HG03460 (cell line): ENCODE data around the gene GPC5.
A peak's percentile ranks its signal among the peaks of the same experiment; 100 is the strongest.
"Not testable (repeated sequence)": the region's sequence is repeated elsewhere in the genome, so short reads cannot be mapped to it uniquely, and the experiment has no call there.

ENCODE experiments used
- ATAC-seq: cut with Tn5 transposase; IDR thresholded peaks from one replicate; pipeline ENCODE4 v1.9.1; 2021; ENCODE audit not compliant: unreplicated experiment

The GPC5 gene

DNA sequence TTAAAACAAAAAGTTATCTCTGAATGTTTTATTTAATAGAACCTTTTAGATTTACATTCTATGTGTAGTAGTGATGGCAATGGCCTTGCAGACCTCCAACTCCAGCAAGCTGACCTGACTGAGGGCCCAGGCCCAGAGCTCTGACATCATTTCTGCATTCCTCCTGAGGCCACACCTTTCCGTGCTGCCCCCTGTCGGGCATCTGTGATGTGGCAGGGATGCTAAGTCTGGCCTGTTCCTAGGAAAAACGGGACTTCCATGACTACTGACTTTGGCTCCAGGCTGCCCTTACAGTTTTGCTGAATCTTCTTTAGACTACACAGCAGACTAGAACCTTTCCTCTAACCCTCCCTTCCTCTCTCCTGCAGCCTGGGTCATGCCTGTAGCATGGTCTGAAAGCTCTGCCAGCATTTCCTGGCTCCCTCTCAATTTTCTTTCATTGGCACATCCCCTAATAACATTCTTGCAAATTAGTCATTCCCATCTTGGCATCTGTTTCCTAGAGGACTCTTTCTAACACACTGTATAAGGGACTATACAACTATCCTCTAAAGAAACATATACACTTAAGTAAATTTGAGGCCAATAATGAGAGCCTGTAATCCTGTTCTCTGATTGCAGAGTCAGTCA lies 249.1 kb downstream of the GPC5 start:
- ATAC-seq = peak; percentile 50

DNA sequence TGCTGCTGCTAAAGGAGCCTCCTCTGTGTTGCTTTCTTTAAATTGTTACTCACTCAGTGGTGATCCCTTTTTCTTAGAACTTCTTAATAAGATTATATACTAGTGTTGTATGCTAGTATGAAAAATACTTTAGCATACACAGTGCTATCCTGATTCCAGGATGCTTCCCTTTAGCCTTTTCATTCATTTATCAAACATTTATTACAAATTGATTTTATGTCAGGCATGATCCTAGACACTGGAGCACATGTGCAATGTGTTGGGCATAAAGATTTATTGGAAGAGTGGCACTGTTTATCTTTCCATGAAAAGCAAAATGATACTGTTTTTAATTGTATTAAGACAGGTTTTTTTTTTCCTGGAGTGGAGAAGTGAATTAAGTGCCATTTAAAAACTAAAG lies 249.6 kb downstream of the GPC5 start:
- ATAC-seq = no peak

DNA sequence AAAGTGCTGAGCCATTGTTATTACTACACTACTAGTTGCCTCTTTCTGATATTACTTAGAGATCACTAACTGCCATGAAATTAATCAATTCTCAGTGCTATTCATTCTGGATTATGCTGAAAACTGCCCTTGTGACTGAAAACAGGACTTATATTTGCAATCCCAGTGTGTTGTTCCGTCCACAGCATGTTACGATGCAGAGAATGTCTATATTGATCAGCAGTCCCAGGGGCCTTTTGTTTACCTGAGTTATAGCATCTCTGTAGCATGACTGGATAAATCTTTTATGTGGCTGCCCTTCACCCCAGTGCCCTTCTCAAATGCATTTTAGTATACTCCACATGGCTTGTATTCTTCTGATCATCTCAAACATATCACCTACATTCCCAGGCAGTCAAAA lies 251.0 kb downstream of the GPC5 start:
- ATAC-seq = no peak

DNA sequence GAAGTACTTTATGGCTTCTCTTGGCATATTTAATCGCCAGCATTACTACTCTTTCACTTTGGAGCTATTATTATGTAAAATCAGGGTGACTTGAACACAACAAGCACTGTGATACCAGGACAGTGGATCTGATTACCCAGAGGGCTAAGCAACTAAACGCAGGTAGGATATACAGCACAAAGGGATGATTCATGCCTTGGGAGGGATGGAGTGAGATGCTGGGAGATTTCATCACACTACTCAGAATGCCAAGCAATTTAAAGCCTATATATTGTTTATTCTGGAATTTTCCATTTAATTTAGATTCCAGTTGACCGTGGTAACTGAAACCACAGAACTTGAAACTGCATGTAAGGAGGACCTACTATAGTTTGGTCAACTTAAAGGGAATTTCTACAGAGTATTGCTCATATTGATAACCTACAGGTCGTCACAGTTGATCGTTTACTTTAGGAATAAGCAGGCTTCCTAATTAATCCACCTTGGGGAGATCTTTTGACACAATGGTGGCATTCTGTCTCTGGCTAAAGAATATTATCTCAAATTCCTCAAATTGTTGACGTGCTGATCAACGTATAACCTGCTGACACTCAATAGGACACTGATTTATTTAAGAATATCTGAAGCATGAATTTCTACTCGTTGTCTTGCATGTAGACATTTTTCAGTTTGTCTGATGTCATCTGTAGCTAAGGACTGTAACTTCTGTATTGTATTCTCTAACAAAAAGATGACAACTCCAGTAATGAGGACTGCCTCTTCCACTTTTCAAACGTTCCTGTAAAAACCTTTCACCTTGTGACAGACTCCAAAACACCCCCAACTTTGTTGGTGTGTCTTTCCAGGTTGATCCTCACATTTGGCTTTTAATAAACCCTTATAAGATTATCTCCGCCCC lies 254.2 kb downstream of the GPC5 start:
- no peak for ATAC-seq

DNA sequence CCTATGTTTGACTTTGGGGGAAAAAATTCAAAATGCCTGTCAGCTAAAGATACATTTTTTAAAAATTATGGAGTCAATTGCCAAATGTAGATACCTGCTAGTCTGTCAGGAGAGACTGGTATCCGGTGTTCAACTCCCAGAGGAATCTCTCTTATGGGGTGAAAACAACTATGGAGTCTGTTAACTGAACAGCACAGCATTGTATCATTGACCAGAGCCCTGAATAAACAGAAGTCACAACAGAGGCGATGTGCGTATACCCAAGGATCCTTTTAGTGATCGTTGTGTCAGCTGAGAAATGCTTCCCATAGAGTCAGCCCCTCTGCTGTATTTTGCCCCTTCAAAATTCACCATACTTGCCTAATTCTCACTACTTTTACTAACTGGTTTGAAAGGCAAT lies 257.3 kb downstream of the GPC5 start:
- ATAC-seq = no peak

DNA sequence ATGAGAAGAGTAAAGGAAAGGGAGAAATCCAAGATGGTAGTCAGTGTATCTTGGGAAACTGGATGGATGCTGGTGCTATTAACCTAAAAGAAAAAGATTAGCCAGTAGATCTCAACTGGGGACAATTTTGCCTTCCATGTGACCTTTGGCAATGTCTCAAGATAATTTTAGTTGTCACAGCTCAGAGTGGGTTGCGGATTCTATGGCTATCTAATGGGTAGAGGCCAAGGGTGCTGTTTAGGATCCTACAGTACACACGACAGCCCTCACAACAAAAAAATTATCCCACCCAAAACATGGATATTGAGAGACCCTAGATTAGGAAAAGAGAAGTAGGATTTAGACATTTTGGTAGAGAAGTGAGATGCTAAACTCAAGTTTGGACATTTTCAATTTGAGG lies 258.9 kb downstream of the GPC5 start:
- ATAC-seq = no peak

DNA sequence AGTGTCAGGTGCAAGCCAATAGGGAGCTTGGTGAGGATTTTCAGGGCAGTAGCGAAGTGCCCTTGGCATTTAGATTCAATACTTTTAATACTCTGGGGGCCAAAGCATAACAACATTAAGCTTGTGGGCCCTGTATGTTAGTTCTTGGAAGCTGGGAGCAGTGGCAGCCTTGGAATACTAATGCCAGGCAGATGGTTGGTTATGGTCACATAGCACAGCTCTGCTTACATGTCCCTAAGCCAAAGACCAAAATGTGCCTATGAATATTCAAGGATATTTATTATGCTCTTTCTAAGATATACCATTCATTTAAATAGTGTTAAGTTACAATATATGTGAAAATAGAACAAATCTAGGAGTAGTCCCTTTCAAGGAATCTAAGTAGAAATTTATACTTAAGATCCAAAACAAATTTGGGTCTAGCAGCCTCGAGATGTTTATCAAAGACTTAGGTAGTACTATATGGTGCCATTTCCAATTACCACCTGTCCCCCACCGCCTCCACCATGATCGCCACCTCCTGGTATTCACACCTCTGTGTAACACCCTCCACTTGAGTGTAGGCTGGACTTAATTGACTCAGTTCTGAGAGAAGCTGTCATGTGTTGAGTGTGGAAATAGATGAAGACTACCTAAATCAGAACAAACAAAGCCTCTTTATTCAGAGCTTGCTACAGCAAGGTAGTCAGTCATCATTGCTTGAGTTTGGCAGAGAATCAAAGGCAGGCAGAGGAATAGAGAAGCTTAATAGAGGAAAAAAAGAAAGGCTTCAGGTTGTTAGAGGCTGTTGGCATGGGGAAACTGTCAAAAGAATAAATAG lies 261.0 kb downstream of the GPC5 start:
- ATAC-seq = no peak

DNA sequence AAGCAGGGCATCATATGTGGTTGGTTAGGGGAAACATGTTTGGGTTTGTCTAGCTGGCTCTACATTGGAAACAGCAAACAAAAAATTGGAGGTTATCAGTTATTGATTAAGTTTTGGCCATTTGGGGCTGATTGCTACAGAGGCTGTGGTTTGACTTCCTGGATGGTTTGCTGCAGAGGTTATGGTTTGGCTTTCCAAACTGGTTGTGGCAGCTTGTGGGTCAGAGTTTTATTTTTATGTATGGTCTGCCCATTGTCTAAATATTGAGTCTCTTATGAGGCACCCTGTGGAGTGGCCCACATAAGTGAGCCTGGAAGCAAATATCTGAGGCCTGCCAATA lies 261.6 kb downstream of the GPC5 start:
- no peak for ATAC-seq

DNA sequence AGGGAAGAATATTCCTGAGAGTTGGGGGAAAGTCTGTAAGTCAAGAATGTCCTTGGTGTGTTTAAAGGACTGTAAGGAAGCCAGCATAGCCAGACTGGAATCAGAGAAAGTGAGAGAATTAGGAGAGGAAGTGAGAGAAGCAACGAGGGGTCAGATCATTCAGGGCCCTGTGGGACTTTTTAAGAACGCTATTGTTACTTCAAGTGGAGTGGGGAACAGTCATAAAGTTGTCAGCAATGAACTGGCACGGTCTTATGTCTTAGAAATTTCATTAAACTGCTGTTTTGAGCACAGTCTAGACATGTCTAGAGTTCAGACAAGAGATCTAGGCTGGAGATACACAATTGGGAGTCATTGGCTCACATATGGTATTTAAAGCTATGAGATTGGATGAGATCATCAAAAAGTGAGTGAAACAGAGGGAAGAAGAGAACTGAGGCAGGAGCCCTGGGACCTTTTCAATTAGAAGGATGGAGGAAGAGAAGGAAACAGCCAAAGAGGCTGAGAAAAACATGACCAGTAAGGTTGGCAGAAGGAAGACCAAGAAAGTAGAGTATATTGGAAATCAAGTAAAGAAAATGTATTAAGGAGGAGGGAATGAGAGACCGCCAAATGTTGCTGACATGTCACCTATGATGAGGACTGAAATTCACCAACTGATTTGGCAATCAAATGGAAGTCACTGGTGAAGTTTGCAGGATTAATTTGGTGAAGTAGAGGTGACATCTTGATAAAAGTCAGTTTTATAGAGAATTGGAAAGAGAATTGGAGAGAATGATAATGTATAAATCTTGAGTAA lies 263.5 kb downstream of the GPC5 start:
- peak; percentile 51 for ATAC-seq

DNA sequence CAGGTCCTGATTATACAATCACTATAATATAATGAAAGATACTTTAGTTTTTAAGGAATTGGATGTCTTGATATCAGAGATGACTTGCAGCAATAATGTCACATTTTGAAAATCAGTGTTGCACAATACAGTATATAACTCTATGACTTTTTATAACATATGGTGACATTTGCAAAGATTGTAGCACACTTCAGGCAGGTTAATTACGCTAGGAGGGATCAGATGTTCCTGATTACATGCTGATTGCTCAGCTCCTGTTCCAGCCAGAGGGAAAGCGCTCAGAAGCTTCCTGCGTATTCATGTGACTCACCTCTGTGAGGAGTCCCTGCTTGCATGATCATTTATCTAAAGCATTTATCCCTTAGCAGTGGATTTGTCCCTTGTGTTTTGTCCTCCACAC lies 265.6 kb downstream of the GPC5 start:
- ATAC-seq = no peak

DNA sequence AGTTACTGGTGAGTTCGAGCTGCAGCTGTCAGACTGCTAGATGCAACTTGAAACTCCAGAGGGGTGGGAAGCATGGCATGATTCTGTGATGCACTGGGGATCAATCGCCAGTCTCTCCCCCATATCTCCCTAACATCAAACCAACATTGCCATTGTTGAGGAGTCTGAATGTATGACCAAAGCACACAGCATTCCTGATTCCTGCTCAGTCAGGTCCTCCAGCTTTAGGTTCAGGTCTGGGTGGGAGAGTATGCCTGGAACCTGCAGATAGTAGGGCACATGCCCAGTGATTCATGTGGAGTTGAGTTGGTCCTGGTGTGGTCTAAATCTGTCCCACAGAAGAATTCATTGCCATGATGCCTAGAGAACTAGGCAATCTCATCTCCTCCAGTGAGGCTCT lies 269.1 kb downstream of the GPC5 start:
- no peak for ATAC-seq

DNA sequence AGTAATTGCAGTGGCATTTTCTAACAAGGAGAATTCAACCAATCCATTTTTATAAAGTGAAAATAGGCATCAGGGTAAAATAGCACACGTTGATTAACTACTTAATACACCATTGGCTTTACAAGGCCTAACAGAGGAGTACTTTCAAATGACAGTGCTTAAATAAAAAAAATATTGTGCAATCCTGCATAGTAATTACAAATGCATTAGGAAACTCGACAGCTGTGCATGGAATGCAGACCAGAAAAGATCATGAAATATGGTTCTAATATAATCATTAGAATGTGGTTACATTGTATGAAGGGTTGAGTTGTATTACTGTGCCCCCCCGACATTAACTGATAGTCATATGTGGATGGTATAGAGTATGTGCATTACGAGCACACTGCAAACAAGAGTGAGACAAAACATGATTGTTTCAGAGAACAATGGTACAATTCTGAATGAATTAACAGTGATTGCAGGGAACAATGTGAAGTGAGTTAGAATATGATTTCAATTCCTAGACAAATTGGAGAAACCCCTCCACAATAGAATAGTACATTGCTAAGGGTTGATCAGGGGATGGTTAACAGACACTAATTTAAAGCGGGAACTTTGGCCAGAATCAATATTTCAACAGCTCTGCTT lies 270.6 kb downstream of the GPC5 start:
- ATAC-seq = no peak

DNA sequence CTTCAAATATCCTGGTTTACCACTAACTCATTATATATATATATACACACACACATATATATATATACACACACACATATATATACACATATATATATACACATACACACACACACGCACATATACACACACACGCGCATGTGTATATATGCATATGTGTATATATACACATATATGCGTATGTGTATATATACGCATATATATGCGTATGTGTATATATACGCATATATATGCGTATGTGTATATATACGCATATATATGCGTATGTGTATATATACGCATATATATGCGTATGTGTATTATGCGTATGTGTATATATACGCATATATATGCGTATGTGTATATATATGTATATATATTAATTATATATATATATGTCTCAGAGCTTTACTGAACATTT lies 275.9 kb downstream of the GPC5 start:
- not testable (repeated sequence) for ATAC-seq

DNA sequence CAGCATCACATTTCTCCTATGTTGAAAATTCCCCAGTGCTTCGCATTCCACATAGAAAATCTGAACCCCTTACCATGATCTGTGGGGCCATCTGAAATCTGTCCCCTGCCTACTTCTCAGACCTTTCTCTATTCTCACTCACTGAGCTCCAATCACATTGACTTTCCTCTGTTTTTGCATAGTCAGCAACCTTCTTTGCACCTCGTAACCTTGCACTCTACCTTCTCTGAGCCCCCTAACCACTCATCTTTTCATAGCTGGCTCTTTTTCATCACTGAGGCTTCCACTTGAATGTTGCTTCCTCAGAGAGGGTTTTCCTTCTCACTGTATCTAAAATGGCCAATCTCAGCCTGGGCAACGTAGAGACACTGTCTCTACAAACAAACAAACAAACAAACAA lies 286.3 kb downstream of the GPC5 start:
- no peak for ATAC-seq

DNA sequence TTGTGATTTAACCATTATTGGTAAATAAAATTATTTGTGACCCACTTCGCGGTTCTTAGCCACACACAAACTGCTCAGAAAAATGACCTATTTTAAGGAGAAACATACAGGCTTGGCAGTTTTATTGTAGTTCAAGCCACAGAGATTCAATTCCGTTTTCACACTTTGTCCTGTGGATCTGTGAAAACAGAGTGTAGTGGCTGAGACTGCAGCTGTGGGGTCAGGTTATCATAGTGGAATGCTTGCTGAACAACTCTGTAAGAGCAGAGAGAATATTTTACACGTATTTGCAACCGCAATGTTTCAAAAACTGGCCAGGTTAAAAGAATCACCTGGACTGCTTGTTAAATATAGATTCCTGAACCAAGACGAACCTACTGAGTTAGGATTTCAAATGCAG lies 292.5 kb downstream of the GPC5 start:
- ATAC-seq = no peak

DNA sequence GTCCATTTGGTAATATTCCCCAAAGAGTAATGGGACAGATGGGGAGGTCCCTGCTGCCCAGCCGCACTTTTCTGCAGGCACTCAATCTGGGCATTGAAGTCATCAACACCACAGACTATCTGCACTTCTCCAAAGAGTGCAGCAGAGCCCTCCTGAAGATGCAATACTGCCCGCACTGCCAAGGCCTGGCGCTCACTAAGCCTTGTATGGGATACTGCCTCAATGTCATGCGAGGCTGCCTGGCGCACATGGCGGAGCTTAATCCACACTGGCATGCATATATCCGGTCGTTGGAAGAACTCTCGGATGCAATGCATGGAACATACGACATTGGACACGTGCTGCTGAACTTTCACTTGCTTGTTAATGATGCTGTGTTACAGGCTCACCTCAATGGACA lies 295.0 kb downstream of the GPC5 start:
- no peak for ATAC-seq

DNA sequence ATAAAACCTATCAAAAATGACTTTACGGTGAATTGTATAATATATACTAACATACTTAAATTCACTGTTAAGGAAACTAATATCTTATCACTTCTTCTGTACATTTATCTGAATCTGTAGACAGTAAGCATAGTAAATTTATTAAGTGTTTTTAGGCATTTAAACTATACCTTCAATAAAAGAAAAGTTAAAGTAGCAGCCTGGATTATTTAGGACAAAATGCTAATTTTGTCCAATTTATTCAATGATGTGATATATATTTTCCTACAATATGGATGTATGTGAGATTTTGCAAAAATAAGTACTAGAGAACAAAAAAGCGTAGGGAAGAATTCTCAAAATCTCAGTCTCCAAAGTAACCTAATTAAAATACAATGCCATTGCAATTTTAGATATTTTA lies 299.9 kb downstream of the GPC5 start:
- ATAC-seq = no peak

DNA sequence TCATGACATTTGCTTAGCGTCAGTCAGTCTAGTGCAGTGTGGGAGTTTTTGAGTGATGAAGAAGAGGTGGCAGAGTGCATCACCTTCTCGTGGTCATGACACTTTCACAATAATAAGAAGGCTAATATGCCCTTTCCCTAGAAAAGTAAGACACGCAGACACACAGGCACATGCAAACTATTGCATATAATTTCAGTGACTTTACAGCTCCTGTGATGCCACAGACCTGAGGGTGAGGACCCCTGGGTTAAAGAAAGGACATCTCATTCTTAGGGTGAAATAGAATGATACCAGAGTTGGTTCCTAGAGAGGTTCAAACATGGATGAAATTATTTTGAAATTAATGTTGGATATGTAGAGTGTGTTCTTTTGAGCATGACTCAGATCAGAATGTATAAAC lies 300.3 kb downstream of the GPC5 start:
- ATAC-seq = no peak

DNA sequence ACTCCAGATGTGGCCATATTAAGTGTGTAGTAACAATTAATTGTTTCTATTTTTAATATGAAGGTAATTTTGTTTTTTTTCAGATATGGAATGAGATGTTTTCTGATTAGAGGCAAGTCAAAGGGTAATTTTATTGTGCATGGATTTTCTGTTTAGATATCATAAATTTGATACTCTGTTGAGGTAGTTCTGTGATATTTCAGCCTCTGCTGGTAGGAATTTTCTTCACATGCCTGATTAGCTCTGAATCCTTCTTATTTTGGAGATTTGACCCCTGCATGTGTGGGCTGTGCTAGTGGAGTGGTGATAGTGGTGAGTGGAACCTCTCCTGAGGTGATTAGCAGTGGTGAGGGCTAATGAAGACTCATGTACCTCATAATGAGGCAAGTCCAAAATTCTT lies 301.4 kb downstream of the GPC5 start:
- no peak for ATAC-seq

DNA sequence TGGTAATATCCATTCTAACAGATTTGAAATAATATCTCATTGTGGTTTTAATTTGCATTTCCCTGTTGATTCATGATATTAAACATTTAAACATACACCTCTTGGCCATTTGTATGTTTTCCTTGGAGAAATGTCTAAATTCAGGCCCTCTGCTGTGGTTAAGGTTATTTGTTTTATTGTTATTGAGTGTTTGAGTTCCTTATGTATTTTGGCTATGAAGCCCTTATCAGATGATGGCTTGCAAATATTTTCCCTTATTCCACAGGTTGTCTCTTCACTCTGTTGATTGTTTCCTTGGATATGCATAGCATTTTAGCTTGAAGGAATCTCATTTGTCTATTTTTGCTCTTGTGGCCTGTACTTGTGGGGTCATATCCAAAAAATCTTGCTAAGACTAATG lies 303.6 kb downstream of the GPC5 start:
- ATAC-seq = no peak

DNA sequence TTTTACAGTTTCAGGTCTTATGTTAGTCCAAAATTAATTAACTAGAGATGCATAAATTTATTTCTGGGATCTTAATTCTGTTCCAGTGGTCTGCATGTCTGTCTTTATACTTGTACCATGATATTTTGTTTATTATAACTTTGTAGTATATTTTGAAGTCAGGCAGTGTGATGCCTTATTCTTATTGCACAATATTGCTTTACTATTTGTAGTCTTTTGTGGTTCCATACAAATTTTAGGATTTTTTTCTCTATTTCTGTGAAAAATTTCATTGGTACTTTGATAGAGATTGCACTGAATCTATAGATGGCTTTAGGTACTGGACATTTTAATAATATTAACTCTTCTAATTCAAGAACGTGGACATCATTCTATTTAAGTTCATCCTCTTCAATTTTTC lies 304.0 kb downstream of the GPC5 start:
- no peak for ATAC-seq
